GM23338 (cell line): ENCODE data around the gene ATF2. TPM values are rescaled to one million over a fixed set of nuclear protein-coding genes. Genes with fewer than 3 reads are reported as not detected.

Experiments
- ATAC-seq: fragments of 200-7000 bp; cut with Tn5 transposase; 3 replicates; pipeline ENCODE4 v1.9.1; 2020
- DNase-seq: peaks from one replicate; pipeline ENCODE4 v3.0.0-alpha.2; 2015; ENCODE audit warnings: low spot score
- H2AFZ ChIP-seq: fragments of 200-600 bp; sonication (generic); 2 replicates; pipeline ENCODE4 v1.8.0; 2016; ENCODE audit warnings: antibody characterized with exemption, mild to moderate bottlenecking, moderate library complexity
- H3F3A ChIP-seq: fragments of 200-600 bp; sonication (generic); replicated peaks from 2 replicates; pipeline ENCODE4 v1.8.0; 2017; ENCODE audit warnings: antibody characterized with exemption, mixed run types, low read depth
- H3K27ac ChIP-seq: fragments of 200-600 bp; sonication (generic); 2 replicates; pipeline ENCODE4 v1.6.1; 2016; ENCODE audit warnings: low read depth
- H3K27me3 ChIP-seq: fragments of 200-600 bp; sonication (generic); 2 replicates; pipeline ENCODE4 v1.8.0; 2016; ENCODE audit warnings: mild to moderate bottlenecking, mixed run types, moderate library complexity; ENCODE audit not compliant: insufficient read depth
- H3K36me3 ChIP-seq: fragments of 200-600 bp; sonication (generic); 2 replicates; pipeline ENCODE4 v1.8.0; 2016; ENCODE audit warnings: mild to moderate bottlenecking; ENCODE audit not compliant: insufficient read depth
- H3K4me1 ChIP-seq: fragments of 200-600 bp; sonication (generic); 2 replicates; pipeline ENCODE4 v1.8.0; 2016; ENCODE audit warnings: mild to moderate bottlenecking, moderate library complexity; ENCODE audit not compliant: insufficient read depth
- H3K4me2 ChIP-seq: fragments of 200-600 bp; sonication (generic); 2 replicates; pipeline ENCODE4 v1.7.1; 2017; ENCODE audit warnings: mixed run types
- H3K4me3 ChIP-seq: fragments of 200-600 bp; sonication (generic); 2 replicates; pipeline ENCODE4 v1.6.1; 2016; ENCODE audit warnings: mixed run types
- H3K79me2 ChIP-seq: fragments of 200-600 bp; sonication (generic); replicated peaks from 2 replicates; pipeline ENCODE4 v1.8.0; 2017; ENCODE audit warnings: mild to moderate bottlenecking; ENCODE audit not compliant: insufficient read depth
- H3K9me2 ChIP-seq: fragments of 200-600 bp; sonication (generic); 2 replicates; pipeline ENCODE4 v1.8.0; 2017; ENCODE audit not compliant: insufficient read depth
- H4K20me1 ChIP-seq: fragments of 200-600 bp; sonication (generic); replicated peaks from 2 replicates; pipeline ENCODE4 v1.8.0; 2017; ENCODE audit warnings: mild to moderate bottlenecking; ENCODE audit not compliant: insufficient read depth
- H3K27ac Mint-ChIP-seq: 2 replicates; pipeline ENCODE4 v1.8.0; 2020; ENCODE audit warnings: inconsistent platforms, mild to moderate bottlenecking, moderate library complexity, mixed read lengths
- H3K27me3 Mint-ChIP-seq: 3 replicates; pipeline ENCODE4 v1.8.0; 2022; ENCODE audit warnings: low read depth, mild to moderate bottlenecking, moderate library complexity, mixed read lengths, inconsistent platforms; ENCODE audit not compliant: insufficient read depth, poor library complexity
- H3K36me3 Mint-ChIP-seq: 3 replicates; pipeline ENCODE4 v1.8.0; 2021; ENCODE audit warnings: low read depth, mild to moderate bottlenecking, inconsistent platforms, moderate library complexity, mixed read lengths
- H3K4me1 Mint-ChIP-seq: 3 replicates; pipeline ENCODE4 v1.8.0; 2020; ENCODE audit warnings: mild to moderate bottlenecking, inconsistent platforms, mixed read lengths
- H3K4me3 Mint-ChIP-seq: 3 replicates; pipeline ENCODE4 v1.8.0; 2021; ENCODE audit warnings: moderate library complexity, mild to moderate bottlenecking, inconsistent platforms, mixed read lengths
- H3K9me3 Mint-ChIP-seq: 3 replicates; pipeline ENCODE4 v1.8.0; 2020; ENCODE audit warnings: moderate library complexity, mild to moderate bottlenecking, inconsistent platforms, mixed read lengths
- CREB1 ChIP-seq: fragments of 250-450 bp; sonication (Bioruptor Pico); IDR thresholded peaks from 2 replicates; pipeline ENCODE4 v1.5.0; 2020; ENCODE audit warnings: low read depth, mild to moderate bottlenecking, moderate library complexity
- EZH2 ChIP-seq: fragments of 200-600 bp; sonication (generic); IDR thresholded peaks from one replicate; pipeline ENCODE4 v1.8.0; 2017; ENCODE audit warnings: antibody characterized with exemption, mild to moderate bottlenecking, low read depth; ENCODE audit not compliant: unreplicated experiment
- JUNB ChIP-seq: IDR thresholded peaks from one replicate; pipeline ENCODE4 v1.6.1; 2016; ENCODE audit warnings: antibody characterized with exemption; ENCODE audit not compliant: unreplicated experiment
- NANOG ChIP-seq: IDR thresholded peaks from 2 replicates; pipeline ENCODE4 v1.6.1; 2016; ENCODE audit warnings: antibody characterized with exemption, borderline replicate concordance
- POLR2AphosphoS5 ChIP-seq: IDR thresholded peaks from 2 replicates; pipeline ENCODE4 v1.6.1; 2016; ENCODE audit warnings: antibody characterized with exemption, low read depth
- STAT1 ChIP-seq: IDR thresholded peaks from one replicate; pipeline ENCODE4 v1.6.1; 2016; ENCODE audit warnings: antibody characterized with exemption; ENCODE audit not compliant: unreplicated experiment
- ZNF114 ChIP-seq: fragments of 250-450 bp; sonication (Bioruptor Pico); IDR thresholded peaks from 2 replicates; pipeline ENCODE4 v1.5.0; 2020; ENCODE audit warnings: mild to moderate bottlenecking, moderate library complexity
- ZNF331 ChIP-seq: fragments of 250-450 bp; sonication (Bioruptor Pico); IDR thresholded peaks from 2 replicates; pipeline ENCODE4 v1.5.0; 2020; ENCODE audit warnings: low read depth, mild to moderate bottlenecking, moderate library complexity
- polyA plus RNA-seq: library from polyadenylated mRNA; unstranded; fragments of >200 nt; fragmentation: Nextera tagmentation; extraction: Ambion mirVana; gene quantifications from 2 replicates; pipeline ENCODE4 v1.2.1, GENCODE V29; 2016
- total RNA-seq: library from RNA; depleted of rRNA; stranded (reverse); fragments of >200 nt; shearing (Covaris generic); gene quantifications from 2 replicates; pipeline ENCODE4 v1.2.3, GENCODE V29; 2014
- TF ChIP-seq, protein P1 (sequence below): fragments of 250-450 bp; sonication (Bioruptor Pico); IDR thresholded peaks from 2 replicates; pipeline ENCODE4 v1.5.0; 2020; ENCODE audit warnings: mild to moderate bottlenecking, moderate library complexity
- TF ChIP-seq, protein P2 (sequence below), 2 experiments: fragments of 200-600 bp in 1 of 2; sonication (generic) in 1 of 2; conservative IDR thresholded peaks; 2 replicates each; pipeline versions ENCODE4 v1.5.1 to v1.6.1; 2016 to 2017; ENCODE audit warnings: antibody characterized with exemption in 2 of 2, low read depth in 2 of 2, mild to moderate bottlenecking in 2 of 2, moderate library complexity in 1 of 2
- TF ChIP-seq, protein P3 (sequence below): IDR thresholded peaks from one replicate; pipeline ENCODE4 v1.6.1; 2018; ENCODE audit warnings: antibody characterized with exemption; ENCODE audit not compliant: unreplicated experiment

The ATF2 gene
- total and polyA plus RNA-seq, 2 experiments from 2014 or later = 23.6 to 56.2 TPM

DNA sequence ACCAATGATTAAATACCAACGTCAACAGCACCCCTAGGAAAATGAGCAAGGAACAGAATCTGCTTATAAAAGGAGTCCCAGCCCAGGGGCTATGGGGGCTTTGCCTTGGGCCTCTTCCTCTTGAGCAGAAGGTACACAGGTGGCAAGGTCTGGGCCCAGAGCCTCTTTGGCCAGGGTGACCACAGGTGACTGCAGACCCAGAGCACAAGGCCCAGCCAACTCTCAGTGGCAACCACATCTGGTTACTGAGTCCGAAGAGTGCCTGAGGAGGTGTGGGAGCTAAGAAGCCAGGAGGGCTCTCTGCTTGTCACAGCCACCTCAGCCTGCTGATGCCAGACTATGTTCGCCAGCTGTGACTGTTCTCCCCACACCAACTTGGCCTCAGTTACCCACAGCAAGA, 128.5 kb downstream of the ATF2 start:
- no peaks in the 10 kb centered on the region for H4K20me1 ChIP-seq
- no peaks in the 10 kb centered on the region for H3K36me3 ChIP-seq
- peaks cover 12% of the 10 kb centered on the region for H3K9me2 ChIP-seq
- H3K27me3 ChIP-seq = no peaks in the 10 kb centered on the region
- H2AFZ ChIP-seq = no peak overlapping the region
- no peaks in the 10 kb centered on the region for H3K79me2 ChIP-seq
- Mint-ChIP-seq H3K9me3 (no peaks in the 10 kb centered on the region; the same call in none of the 3 replicates), H3K4me1 (peaks cover 9% of the 10 kb centered on the region), H3K27me3 (peaks cover 2% of the 10 kb centered on the region), H3K36me3 (no peaks in the 10 kb centered on the region; the same call in 2 of the 3 replicates), H3K27ac (no peak overlapping the region), H3K4me3 (no peak overlapping the region)
- no peak overlapping the region for H3K4me2 ChIP-seq
- TF ChIP-seq POLR2AphosphoS5 (no peak), STAT1 (no peak), ZNF331 (CRISPR knock-in tag) (no peak)
- TF ChIP-seq, protein P1, sequence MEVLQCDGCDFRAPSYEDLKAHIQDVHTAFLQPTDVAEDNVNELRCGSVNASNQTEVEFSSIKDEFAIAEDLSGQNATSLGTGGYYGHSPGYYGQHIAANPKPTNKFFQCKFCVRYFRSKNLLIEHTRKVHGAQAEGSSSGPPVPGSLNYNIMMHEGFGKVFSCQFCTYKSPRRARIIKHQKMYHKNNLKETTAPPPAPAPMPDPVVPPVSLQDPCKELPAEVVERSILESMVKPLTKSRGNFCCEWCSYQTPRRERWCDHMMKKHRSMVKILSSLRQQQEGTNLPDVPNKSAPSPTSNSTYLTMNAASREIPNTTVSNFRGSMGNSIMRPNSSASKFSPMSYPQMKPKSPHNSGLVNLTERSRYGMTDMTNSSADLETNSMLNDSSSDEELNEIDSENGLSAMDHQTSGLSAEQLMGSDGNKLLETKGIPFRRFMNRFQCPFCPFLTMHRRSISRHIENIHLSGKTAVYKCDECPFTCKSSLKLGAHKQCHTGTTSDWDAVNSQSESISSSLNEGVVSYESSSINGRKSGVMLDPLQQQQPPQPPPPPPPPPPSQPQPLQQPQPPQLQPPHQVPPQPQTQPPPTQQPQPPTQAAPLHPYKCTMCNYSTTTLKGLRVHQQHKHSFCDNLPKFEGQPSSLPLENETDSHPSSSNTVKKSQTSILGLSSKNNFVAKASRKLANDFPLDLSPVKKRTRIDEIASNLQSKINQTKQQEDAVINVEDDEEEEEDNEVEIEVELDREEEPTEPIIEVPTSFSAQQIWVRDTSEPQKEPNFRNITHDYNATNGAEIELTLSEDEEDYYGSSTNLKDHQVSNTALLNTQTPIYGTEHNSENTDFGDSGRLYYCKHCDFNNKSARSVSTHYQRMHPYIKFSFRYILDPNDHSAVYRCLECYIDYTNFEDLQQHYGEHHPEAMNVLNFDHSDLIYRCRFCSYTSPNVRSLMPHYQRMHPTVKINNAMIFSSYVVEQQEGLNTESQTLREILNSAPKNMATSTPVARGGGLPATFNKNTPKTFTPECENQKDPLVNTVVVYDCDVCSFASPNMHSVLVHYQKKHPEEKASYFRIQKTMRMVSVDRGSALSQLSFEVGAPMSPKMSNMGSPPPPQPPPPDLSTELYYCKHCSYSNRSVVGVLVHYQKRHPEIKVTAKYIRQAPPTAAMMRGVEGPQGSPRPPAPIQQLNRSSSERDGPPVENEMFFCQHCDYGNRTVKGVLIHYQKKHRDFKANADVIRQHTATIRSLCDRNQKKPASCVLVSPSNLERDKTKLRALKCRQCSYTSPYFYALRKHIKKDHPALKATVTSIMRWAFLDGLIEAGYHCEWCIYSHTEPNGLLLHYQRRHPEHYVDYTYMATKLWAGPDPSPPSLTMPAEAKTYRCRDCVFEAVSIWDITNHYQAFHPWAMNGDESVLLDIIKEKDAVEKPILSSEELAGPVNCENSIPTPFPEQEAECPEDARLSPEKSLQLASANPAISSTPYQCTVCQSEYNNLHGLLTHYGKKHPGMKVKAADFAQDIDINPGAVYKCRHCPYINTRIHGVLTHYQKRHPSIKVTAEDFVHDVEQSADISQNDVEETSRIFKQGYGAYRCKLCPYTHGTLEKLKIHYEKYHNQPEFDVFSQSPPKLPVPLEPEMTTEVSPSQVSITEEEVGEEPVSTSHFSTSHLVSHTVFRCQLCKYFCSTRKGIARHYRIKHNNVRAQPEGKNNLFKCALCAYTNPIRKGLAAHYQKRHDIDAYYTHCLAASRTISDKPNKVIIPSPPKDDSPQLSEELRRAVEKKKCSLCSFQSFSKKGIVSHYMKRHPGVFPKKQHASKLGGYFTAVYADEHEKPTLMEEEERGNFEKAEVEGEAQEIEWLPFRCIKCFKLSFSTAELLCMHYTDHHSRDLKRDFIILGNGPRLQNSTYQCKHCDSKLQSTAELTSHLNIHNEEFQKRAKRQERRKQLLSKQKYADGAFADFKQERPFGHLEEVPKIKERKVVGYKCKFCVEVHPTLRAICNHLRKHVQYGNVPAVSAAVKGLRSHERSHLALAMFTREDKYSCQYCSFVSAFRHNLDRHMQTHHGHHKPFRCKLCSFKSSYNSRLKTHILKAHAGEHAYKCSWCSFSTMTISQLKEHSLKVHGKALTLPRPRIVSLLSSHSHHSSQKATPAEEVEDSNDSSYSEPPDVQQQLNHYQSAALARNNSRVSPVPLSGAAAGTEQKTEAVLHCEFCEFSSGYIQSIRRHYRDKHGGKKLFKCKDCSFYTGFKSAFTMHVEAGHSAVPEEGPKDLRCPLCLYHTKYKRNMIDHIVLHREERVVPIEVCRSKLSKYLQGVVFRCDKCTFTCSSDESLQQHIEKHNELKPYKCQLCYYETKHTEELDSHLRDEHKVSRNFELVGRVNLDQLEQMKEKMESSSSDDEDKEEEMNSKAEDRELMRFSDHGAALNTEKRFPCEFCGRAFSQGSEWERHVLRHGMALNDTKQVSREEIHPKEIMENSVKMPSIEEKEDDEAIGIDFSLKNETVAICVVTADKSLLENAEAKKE (CRISPR knock-in tag) = no peak
- H3K4me1 ChIP-seq = no peaks in the 10 kb centered on the region
- no peak overlapping the region for H3K4me3 ChIP-seq
- H3K27ac ChIP-seq = no peak overlapping the region
- no peaks in the 10 kb centered on the region for H3F3A ChIP-seq
- DNase-seq (no peak), ATAC-seq (no peak)

DNA sequence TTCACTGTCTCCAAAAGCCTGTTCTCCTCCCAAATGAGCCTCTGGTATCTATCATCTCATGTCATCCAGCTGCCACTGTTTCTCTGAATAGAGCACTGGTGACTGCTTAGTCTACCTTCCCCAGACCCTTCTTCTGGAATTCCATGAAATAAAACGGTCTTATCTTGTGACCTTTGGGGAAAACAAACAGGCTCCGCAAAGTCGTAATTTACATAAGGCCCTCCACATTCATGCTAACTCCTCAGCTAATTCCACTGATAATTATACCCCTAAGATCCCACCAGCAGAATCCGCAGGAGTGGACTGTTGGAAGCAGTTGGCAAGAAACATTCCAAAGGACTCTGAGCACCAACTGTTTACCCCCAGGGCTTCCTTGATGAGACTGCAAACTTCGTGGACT, 129.0 kb downstream of the ATF2 start:
- peaks cover 2% of the 10 kb centered on the region for H3K27me3 Mint-ChIP-seq
- DNase-seq = no peak
- no peak overlapping the region for H3K4me3 Mint-ChIP-seq
- H3K4me2 ChIP-seq = no peak overlapping the region
- peaks cover 9% of the 10 kb centered on the region for H3K4me1 Mint-ChIP-seq
- no peaks in the 10 kb centered on the region for H4K20me1 ChIP-seq
- H3K4me3 ChIP-seq = no peak overlapping the region
- no peaks in the 10 kb centered on the region for H3K27me3 ChIP-seq
- H3F3A ChIP-seq = no peaks in the 10 kb centered on the region
- no peaks in the 10 kb centered on the region for H3K79me2 ChIP-seq
- no peak overlapping the region for H3K27ac ChIP-seq
- H3K9me3 Mint-ChIP-seq = no peaks in the 10 kb centered on the region; the same call in none of the 3 replicates
- ATAC-seq = no peak
- H3K36me3 ChIP-seq = no peaks in the 10 kb centered on the region
- H3K4me1 ChIP-seq = no peaks in the 10 kb centered on the region
- H3K27ac Mint-ChIP-seq = no peak overlapping the region
- no peaks in the 10 kb centered on the region; the same call in 2 of the 3 replicates for H3K36me3 Mint-ChIP-seq
- H3K9me2 ChIP-seq = peaks cover 12% of the 10 kb centered on the region
- H2AFZ ChIP-seq = no peak overlapping the region
- no peak for TF ChIP-seq STAT1
- TF ChIP-seq, protein P2, sequence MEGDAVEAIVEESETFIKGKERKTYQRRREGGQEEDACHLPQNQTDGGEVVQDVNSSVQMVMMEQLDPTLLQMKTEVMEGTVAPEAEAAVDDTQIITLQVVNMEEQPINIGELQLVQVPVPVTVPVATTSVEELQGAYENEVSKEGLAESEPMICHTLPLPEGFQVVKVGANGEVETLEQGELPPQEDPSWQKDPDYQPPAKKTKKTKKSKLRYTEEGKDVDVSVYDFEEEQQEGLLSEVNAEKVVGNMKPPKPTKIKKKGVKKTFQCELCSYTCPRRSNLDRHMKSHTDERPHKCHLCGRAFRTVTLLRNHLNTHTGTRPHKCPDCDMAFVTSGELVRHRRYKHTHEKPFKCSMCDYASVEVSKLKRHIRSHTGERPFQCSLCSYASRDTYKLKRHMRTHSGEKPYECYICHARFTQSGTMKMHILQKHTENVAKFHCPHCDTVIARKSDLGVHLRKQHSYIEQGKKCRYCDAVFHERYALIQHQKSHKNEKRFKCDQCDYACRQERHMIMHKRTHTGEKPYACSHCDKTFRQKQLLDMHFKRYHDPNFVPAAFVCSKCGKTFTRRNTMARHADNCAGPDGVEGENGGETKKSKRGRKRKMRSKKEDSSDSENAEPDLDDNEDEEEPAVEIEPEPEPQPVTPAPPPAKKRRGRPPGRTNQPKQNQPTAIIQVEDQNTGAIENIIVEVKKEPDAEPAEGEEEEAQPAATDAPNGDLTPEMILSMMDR (conservative IDR thresholded peaks at IDR 0.05; ENCODE audit: low read depth in 2 of 2) = no peak
- TF ChIP-seq CREB1 (CRISPR knock-in tag) = no peak
- TF ChIP-seq POLR2AphosphoS5 = no peak
- TF ChIP-seq NANOG = no peak
- TF ChIP-seq, protein P3, sequence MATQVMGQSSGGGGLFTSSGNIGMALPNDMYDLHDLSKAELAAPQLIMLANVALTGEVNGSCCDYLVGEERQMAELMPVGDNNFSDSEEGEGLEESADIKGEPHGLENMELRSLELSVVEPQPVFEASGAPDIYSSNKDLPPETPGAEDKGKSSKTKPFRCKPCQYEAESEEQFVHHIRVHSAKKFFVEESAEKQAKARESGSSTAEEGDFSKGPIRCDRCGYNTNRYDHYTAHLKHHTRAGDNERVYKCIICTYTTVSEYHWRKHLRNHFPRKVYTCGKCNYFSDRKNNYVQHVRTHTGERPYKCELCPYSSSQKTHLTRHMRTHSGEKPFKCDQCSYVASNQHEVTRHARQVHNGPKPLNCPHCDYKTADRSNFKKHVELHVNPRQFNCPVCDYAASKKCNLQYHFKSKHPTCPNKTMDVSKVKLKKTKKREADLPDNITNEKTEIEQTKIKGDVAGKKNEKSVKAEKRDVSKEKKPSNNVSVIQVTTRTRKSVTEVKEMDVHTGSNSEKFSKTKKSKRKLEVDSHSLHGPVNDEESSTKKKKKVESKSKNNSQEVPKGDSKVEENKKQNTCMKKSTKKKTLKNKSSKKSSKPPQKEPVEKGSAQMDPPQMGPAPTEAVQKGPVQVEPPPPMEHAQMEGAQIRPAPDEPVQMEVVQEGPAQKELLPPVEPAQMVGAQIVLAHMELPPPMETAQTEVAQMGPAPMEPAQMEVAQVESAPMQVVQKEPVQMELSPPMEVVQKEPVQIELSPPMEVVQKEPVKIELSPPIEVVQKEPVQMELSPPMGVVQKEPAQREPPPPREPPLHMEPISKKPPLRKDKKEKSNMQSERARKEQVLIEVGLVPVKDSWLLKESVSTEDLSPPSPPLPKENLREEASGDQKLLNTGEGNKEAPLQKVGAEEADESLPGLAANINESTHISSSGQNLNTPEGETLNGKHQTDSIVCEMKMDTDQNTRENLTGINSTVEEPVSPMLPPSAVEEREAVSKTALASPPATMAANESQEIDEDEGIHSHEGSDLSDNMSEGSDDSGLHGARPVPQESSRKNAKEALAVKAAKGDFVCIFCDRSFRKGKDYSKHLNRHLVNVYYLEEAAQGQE = no peak
- no peak for TF ChIP-seq ZNF114 (CRISPR knock-in tag)
- no peak for TF ChIP-seq EZH2
- no peak for TF ChIP-seq JUNB
- no peak for TF ChIP-seq ZNF331 (CRISPR knock-in tag)
